OCI-LY1 (cell line): Measurements from ENCODE around the gene SYT6.

ENCODE experiments used
- H2AFZ ChIP-seq: fragments of 200-600 bp; sonication (generic), shearing (Covaris generic); 2 replicates; pipeline ENCODE4 v1.6.0; 2014; ENCODE audit warnings: antibody characterized with exemption, mild to moderate bottlenecking, low read length
- H3F3A ChIP-seq: fragments of 200-600 bp; sonication (generic), shearing (Covaris generic); 2 replicates; pipeline ENCODE4 v1.6.0; 2014; ENCODE audit warnings: mild to moderate bottlenecking, antibody characterized with exemption, low read length, moderate library complexity; ENCODE audit not compliant: insufficient read depth
- H3K27ac ChIP-seq: fragments of 200-600 bp; sonication (generic); 2 replicates; pipeline ENCODE4 v1.5.1; 2014; ENCODE audit warnings: low read length, mixed run types, mild to moderate bottlenecking, low read depth; ENCODE audit not compliant: poor library complexity, severe bottlenecking
- H3K27me3 ChIP-seq: fragments of 200-600 bp; sonication (generic); 2 replicates; pipeline ENCODE4 v1.6.0; 2014; ENCODE audit warnings: antibody characterized with exemption, mild to moderate bottlenecking, low read length, moderate library complexity; ENCODE audit not compliant: insufficient read depth
- H3K36me3 ChIP-seq: fragments of 200-600 bp; sonication (generic); 2 replicates; pipeline ENCODE4 v1.6.1; 2014; ENCODE audit warnings: mild to moderate bottlenecking, antibody characterized with exemption, low read length, moderate library complexity, mixed read lengths; ENCODE audit not compliant: insufficient read depth
- H3K4me1 ChIP-seq: fragments of 200-600 bp; sonication (generic); 2 replicates; pipeline ENCODE4 v1.5.1; 2014; ENCODE audit warnings: mild to moderate bottlenecking, low read length, moderate library complexity; ENCODE audit not compliant: insufficient read depth, severe bottlenecking
- H3K4me2 ChIP-seq: fragments of 200-600 bp; sonication (generic), shearing (Covaris generic); 2 replicates; pipeline ENCODE4 v1.6.1; 2014; ENCODE audit warnings: low read length
- H3K4me3 ChIP-seq: fragments of 200-600 bp; sonication (generic); 2 replicates; pipeline ENCODE4 v1.5.1; 2014; ENCODE audit warnings: low read length, low read depth, mild to moderate bottlenecking, mixed read lengths; ENCODE audit not compliant: poor library complexity, severe bottlenecking
- H3K79me2 ChIP-seq: fragments of 200-600 bp; shearing (Covaris generic); 2 replicates; pipeline ENCODE4 v1.6.1; 2016; ENCODE audit warnings: mixed run types, low read length, mixed read lengths; ENCODE audit not compliant: insufficient read depth
- H3K9ac ChIP-seq: fragments of 200-600 bp; sonication (generic), shearing (Covaris generic); 2 replicates; pipeline ENCODE4 v1.6.1; 2014; ENCODE audit warnings: mild to moderate bottlenecking, low read length, mixed read lengths
- H3K9me2 ChIP-seq: fragments of 200-600 bp; sonication (generic), shearing (Covaris generic); 2 replicates; pipeline ENCODE4 v1.6.1; 2014; ENCODE audit warnings: low read depth, mild to moderate bottlenecking, low read length, mixed read lengths
- H3K9me3 ChIP-seq: fragments of 200-600 bp; shearing (Covaris generic); 2 replicates; pipeline ENCODE4 v1.6.1; 2014; ENCODE audit warnings: low read length, mixed read lengths
- H4K20me1 ChIP-seq: fragments of 200-600 bp; sonication (generic), shearing (Covaris generic); 2 replicates; pipeline ENCODE4 v1.6.0; 2016; ENCODE audit warnings: mild to moderate bottlenecking, low read length; ENCODE audit not compliant: insufficient read depth
- EZH2 ChIP-seq: fragments of 200-600 bp; sonication (generic), shearing (Covaris generic); IDR thresholded peaks from 2 replicates; pipeline ENCODE4 v1.8.0; 2017; ENCODE audit warnings: borderline replicate concordance, mixed run types, mild to moderate bottlenecking, antibody characterized with exemption, low read length, moderate library complexity, mixed read lengths
- TF ChIP-seq, protein P1 (sequence below): fragments of 200-600 bp; sonication (generic), shearing (Covaris generic); IDR thresholded peaks from 2 replicates; pipeline ENCODE4 v1.5.1; 2017; ENCODE audit warnings: mild to moderate bottlenecking, antibody characterized with exemption, low read length, moderate library complexity, mixed read lengths

Gene SYT6

DNA sequence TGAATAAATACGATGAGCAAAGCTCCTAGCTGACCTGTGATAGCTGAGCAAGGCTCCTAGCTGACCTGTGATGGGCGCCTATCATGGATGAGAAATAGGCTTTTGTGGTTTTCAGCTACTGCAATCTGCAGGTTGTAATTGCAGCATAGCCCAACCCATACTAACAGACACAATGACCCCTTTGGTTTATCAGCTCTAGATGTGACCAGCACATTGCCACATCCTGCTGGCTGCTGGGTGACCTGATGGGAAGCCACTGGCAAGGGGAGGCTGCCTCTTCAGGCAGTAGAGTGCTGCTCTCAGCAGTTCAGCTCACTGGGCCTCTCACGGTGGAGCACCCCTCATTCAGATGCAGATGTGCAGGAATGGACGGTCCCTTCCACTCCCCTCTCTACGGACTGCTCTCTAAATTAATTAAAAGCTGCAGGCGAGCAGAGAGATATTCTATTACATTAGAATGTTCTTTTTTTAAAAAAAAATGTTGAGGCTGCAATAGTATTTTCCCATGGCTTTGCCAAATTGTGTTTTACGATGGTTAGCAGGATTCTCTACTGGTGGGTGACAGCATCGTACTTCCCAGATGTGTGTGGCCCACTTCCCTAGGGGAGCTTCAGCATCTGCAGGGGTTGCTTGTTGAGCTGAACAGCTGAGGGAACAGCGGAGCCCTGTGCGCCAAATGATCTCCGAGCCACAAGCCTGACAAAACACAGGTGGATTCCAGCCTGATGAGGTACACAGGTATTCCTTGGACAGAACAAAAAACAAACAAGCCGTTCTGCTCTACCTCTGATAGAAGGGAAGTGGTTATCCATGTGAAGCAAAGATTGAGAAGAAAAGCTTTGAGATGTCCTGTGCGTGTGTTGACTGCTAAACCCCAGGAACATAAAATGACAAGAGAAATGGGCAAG, 65.0 kb downstream of the SYT6 start:
- Histone ChIP-seq H3K36me3 (no peaks in the 10 kb centered on the region), H3K4me1 (no peaks in the 10 kb centered on the region), H3K27me3 (0 out of 2 replicates have a peak, but pooled peaks cover 4% of the 10 kb centered on the region), H3F3A (no peaks in the 10 kb centered on the region), H4K20me1 (no peaks in the 10 kb centered on the region), H2AFZ (no peak overlapping the region), H3K27ac (no peak overlapping the region), H3K79me2 (no peaks in the 10 kb centered on the region), H3K4me2 (no peak overlapping the region), H3K4me3 (no peak overlapping the region), H3K9ac (no peak overlapping the region), H3K9me3 (no peaks in the 10 kb centered on the region), H3K9me2 (no peaks in the 10 kb centered on the region)
- TF ChIP-seq, protein P1, sequence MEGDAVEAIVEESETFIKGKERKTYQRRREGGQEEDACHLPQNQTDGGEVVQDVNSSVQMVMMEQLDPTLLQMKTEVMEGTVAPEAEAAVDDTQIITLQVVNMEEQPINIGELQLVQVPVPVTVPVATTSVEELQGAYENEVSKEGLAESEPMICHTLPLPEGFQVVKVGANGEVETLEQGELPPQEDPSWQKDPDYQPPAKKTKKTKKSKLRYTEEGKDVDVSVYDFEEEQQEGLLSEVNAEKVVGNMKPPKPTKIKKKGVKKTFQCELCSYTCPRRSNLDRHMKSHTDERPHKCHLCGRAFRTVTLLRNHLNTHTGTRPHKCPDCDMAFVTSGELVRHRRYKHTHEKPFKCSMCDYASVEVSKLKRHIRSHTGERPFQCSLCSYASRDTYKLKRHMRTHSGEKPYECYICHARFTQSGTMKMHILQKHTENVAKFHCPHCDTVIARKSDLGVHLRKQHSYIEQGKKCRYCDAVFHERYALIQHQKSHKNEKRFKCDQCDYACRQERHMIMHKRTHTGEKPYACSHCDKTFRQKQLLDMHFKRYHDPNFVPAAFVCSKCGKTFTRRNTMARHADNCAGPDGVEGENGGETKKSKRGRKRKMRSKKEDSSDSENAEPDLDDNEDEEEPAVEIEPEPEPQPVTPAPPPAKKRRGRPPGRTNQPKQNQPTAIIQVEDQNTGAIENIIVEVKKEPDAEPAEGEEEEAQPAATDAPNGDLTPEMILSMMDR = no peak
- no peak for TF ChIP-seq EZH2

DNA sequence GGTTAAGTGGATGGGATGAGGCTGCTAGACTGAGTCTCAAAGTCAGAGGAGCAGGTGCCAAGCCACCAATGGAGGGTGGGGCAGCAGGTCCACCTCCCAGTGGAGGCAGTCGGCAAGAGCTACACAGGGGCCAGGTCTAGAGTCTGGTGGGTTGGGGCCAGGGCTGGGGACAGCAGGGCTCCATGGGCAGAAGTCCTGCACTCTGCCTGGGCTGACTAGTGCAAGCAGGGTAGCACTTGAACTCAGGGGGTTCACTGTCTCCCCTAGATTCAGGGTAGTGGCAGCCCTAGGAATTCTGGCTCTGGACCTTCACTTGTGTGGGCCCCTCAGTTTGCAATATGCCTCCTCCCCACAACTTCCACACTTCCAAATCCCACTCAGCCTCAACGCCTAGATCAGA, 66.2 kb downstream of the SYT6 start:
- Histone ChIP-seq H4K20me1 (no peaks in the 10 kb centered on the region), H3K27ac (no peak overlapping the region), H3K9ac (no peak overlapping the region), H2AFZ (no peak overlapping the region), H3K27me3 (0 out of 2 replicates have a peak, but pooled peaks cover 4% of the 10 kb centered on the region), H3F3A (no peaks in the 10 kb centered on the region), H3K36me3 (no peaks in the 10 kb centered on the region), H3K9me2 (no peaks in the 10 kb centered on the region), H3K79me2 (no peaks in the 10 kb centered on the region), H3K4me2 (no peak overlapping the region), H3K4me3 (no peak overlapping the region), H3K4me1 (no peaks in the 10 kb centered on the region), H3K9me3 (no peaks in the 10 kb centered on the region)
- no peak for TF ChIP-seq EZH2
- TF ChIP-seq, protein P1 = no peak

DNA sequence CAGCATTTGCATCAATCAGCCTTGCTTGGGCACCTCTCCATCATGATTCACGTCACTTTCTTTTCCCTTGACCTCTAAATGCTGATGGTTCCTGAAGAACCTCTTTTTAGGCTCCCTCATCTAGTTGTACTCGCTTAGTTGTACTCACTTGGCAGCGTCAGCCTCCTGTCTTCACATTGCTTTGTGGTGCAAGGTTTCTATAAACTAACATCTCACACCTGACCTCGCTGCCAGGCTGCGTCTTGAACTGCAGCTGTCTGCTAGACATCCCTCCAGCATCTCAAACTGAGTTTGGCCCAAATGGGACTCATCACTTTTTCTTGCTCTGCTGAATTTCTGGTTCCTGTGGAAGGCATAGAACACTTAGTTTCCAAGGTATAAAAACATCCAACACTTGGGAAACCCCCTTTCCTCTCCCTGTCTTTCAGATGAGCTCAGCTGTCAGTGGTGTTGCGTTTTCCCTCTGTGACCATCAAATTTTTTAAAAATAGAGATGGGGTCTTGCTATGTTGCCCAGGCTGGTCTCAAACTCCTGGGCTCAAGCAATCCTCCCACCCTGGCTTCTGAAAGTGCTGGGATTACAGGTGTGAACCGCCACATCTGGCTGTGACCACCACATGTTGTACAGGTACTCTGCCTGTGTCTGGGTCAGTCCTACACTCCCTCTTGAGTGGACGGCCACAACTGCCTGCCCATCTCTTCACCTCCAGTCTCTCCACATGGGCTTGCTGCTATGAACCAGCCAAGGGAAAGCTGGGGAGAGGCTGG, 66.9 kb downstream of the SYT6 start:
- no peaks in the 10 kb centered on the region for H3K9me2 ChIP-seq
- no peak overlapping the region for H2AFZ ChIP-seq
- H4K20me1 ChIP-seq = no peaks in the 10 kb centered on the region
- no peaks in the 10 kb centered on the region for H3K36me3 ChIP-seq
- H3K9me3 ChIP-seq = no peaks in the 10 kb centered on the region
- no peak overlapping the region for H3K9ac ChIP-seq
- H3K4me1 ChIP-seq = no peaks in the 10 kb centered on the region
- TF ChIP-seq, protein P1 = no peak
- no peak for TF ChIP-seq EZH2
- no peak overlapping the region for H3K4me2 ChIP-seq
- H3K79me2 ChIP-seq = no peaks in the 10 kb centered on the region
- H3K4me3 ChIP-seq = no peak overlapping the region
- H3K27ac ChIP-seq = no peak overlapping the region
- H3K27me3 ChIP-seq = 0 out of 2 replicates have a peak, but pooled peaks cover 4% of the 10 kb centered on the region
- H3F3A ChIP-seq = no peaks in the 10 kb centered on the region
